HepG2 (cell line): ENCODE results near the gene POC1A.

Experiments used
- JUNB ChIP-seq: sonication (generic); formaldehyde crosslinking; IDR thresholded peaks from 2 replicates; pipeline ENCODE4 v1.8.0; 2022; ENCODE audit warnings: missing genetic modification reagents, mild to moderate bottlenecking, borderline replicate concordance
- JUND ChIP-seq: sonication (generic); formaldehyde crosslinking; IDR thresholded peaks from 2 replicates; pipeline ENCODE4 v1.8.0; 2022; ENCODE audit warnings: mild to moderate bottlenecking, missing genetic modification reagents
- PLSCR1 ChIP-seq: sonication (generic); formaldehyde crosslinking; IDR thresholded peaks from 2 replicates; pipeline ENCODE4 v1.5.0; 2020; ENCODE audit warnings: missing genetic modification reagents, mild to moderate bottlenecking, borderline replicate concordance
- POLR2A ChIP-seq, 2 experiments: IDR thresholded peaks; 2 replicates each; pipeline ENCODE4 v1.6.1; 2011; ENCODE audit warnings: low read depth in 2 of 2, low read length in 2 of 2, mild to moderate bottlenecking in 1 of 2, moderate library complexity in 1 of 2; ENCODE audit not compliant: insufficient read depth in 1 of 2
- REST ChIP-seq, 2 experiments: IDR thresholded peaks; 2 replicates each; pipeline ENCODE4 v1.6.1; 2011 to 2012; ENCODE audit warnings: low read length in 2 of 2, borderline replicate concordance in 1 of 2, low read depth in 1 of 2, mild to moderate bottlenecking in 1 of 2, moderate library complexity in 1 of 2
- TBP ChIP-seq: sonication (generic); formaldehyde crosslinking; IDR thresholded peaks from 2 replicates; pipeline ENCODE4 v1.5.0; 2020; ENCODE audit warnings: missing genetic modification reagents
- ZKSCAN5 ChIP-seq: sonication (generic); formaldehyde crosslinking; IDR thresholded peaks from 2 replicates; pipeline ENCODE4 v1.5.1; 2020; ENCODE audit warnings: mild to moderate bottlenecking, missing genetic modification reagents
- ZNF263 ChIP-seq: sonication (generic); formaldehyde crosslinking; IDR thresholded peaks from 2 replicates; pipeline ENCODE4 v1.4.0; 2020; ENCODE audit warnings: missing genetic modification reagents
- ZNF34 ChIP-seq: sonication (generic); formaldehyde crosslinking; IDR thresholded peaks from 2 replicates; pipeline ENCODE4 v1.4.0; 2020; ENCODE audit warnings: mild to moderate bottlenecking, missing genetic modification reagents, borderline replicate concordance

- TF ChIP-seq REST (IDR thresholded peaks at IDR 0.05; ENCODE audit: borderline replicate concordance in 1 of 2, low read depth in 1 of 2, low read length in 2 of 2) (no peak), JUNB (no peak), TBP (CRISPR knock-in tag) (no peak), POLR2A (IDR thresholded peaks at IDR 0.05; ENCODE audit: insufficient read depth in 1 of 2, low read depth in 2 of 2, low read length in 2 of 2) (no peak), JUND (CRISPR knock-in tag) (no peak), ZKSCAN5 (no peak), ZNF34 (CRISPR knock-in tag) (no peak), ZNF263 (CRISPR knock-in tag) (no peak), PLSCR1 (CRISPR knock-in tag) (no peak)
These were observed 116.9 kb downstream of the POC1A start for GRCh38 chr3:52037291-52037690.
